DMS53 (cell line): ENCODE data around the gene PMS1.
"Not testable (repeated sequence)": the region's sequence is repeated elsewhere in the genome, so short reads cannot be mapped to it uniquely, and the experiment has no call there.

Source experiments
- DNase-seq: peaks from one replicate; lab custom pipeline; 2025; lab: John Stamatoyannopoulos, UW

Gene PMS1

GRCh38 chr2:189818249-189819038 is 34.2 kb downstream of the PMS1 start:
- no peak for DNase-seq

GRCh38 chr2:189819297-189819704 is 35.1 kb downstream of the PMS1 start:
- DNase-seq: no peak

GRCh38 chr2:189821953-189822748 is 37.9 kb downstream of the PMS1 start:
- DNase-seq: no peak

GRCh38 chr2:189824694-189825396 is 40.6 kb downstream of the PMS1 start:
- DNase-seq: no peak

GRCh38 chr2:189826039-189826438 is 41.8 kb downstream of the PMS1 start:
- no peak for DNase-seq

GRCh38 chr2:189829102-189829833 is 45.0 kb downstream of the PMS1 start:
- DNase-seq: no peak

- DNase-seq: peak; percentile 29
Measured at GRCh38 chr2:189830510-189830909, 46.3 kb downstream of the PMS1 start.

GRCh38 chr2:189834059-189834458 is 49.8 kb downstream of the PMS1 start:
- no peak for DNase-seq

- not testable (repeated sequence) for DNase-seq
Measured at GRCh38 chr2:189834642-189835041, 50.4 kb downstream of the PMS1 start.

- peak; percentile 61 for DNase-seq
Measured at GRCh38 chr2:189835855-189836558, 51.8 kb downstream of the PMS1 start.

- DNase-seq: peak; percentile 86
Measured at GRCh38 chr2:189836644-189837043, 52.4 kb downstream of the PMS1 start.

- no peak for DNase-seq
Measured at GRCh38 chr2:189837326-189837725, 53.1 kb downstream of the PMS1 start.

- no peak for DNase-seq
Measured at GRCh38 chr2:189841019-189841418, 56.8 kb downstream of the PMS1 start.

GRCh38 chr2:189848276-189848675 is 64.0 kb downstream of the PMS1 start:
- DNase-seq: no peak

- no peak for DNase-seq
Measured at GRCh38 chr2:189849550-189849949, 65.3 kb downstream of the PMS1 start.

GRCh38 chr2:189851174-189851826 is 67.0 kb downstream of the PMS1 start:
- no peak for DNase-seq

- no peak for DNase-seq
Measured at GRCh38 chr2:189854187-189854586, 69.9 kb downstream of the PMS1 start.

- DNase-seq: no peak
Measured at GRCh38 chr2:189854940-189855339, 70.7 kb downstream of the PMS1 start.

- no peak for DNase-seq
Measured at GRCh38 chr2:189858291-189858690, 74.0 kb downstream of the PMS1 start.

GRCh38 chr2:189860161-189860560 is 75.9 kb downstream of the PMS1 start:
- DNase-seq: no peak

- no peak for DNase-seq
Measured at GRCh38 chr2:189862751-189863150, 78.5 kb downstream of the PMS1 start.
